GM21737 (cell line): ENCODE results near the gene SPATA45.
A peak's percentile ranks its signal among the peaks of the same experiment; 100 is the strongest.
"Not testable (repeated sequence)": the region's sequence is repeated elsewhere in the genome, so short reads cannot be mapped to it uniquely, and the experiment has no call there.

Experiments
- ATAC-seq: cut with Tn5 transposase; IDR thresholded peaks from one replicate; pipeline ENCODE4 v1.9.1; 2021; ENCODE audit warnings: mild to moderate bottlenecking, moderate library complexity; ENCODE audit not compliant: unreplicated experiment

SPATA45 gene

DNA sequence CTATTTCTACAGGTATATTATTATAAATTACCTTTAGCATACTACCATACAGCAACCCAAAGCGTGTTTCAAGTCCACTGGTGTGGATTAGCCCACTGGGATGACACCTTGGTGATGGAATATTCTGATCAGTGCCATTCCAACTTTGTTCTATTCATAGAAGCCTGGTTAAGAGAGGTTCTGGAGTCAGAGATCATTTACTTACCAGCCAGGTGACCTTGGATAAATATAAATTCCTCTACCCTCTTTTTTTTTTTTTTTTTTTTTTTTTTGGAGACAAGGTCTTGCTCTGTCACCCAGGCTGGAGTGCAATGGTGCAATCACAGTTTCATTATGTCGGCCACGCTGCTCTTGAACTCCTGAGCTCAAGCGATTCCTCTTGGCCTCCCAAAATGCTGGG lies at the start of gene SPATA45:
Gene SPATA45 (minus strand): TSS at position 101 of the 400 bp plus-strand sequence. CDS start 11,500 bp downstream, outside the sequence.
- no peak for ATAC-seq

DNA sequence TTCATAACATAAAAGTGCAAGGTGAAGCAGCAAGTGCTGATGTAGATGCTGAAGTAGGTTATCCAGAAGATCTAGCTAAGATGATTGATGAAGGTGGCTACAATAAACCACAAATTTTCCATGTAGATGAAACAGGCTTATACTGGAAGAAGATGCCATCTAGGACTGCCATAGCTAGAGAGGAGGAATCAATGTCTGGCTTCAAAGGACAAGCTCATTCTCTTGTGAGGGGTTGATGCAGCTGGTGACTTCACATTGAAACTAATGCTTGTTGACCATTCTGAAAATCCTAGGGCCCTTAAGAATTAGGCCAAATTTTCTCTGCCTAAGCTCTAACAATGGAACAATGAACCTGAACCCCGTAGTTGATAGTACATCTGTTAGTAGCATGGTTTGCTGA lies 44.7 kb upstream of the SPATA45 start:
- ATAC-seq = no peak

DNA sequence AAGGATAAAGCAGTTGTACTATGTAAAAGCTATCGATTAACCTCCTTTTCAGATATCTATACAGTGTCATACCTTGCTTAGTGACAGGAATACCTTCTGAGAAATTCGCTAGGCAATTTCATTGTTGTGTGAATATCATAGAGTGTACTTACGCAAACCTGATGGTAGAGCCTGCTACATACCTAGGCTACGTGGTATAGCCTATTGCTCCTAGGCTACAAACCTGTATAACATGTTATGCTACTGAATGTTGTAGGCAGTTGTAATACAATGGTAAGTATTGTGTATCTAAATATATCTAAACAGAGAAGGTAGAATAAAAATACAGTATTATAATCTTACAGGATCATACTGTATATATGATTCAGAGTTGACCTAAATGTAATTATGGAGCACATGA lies 37.1 kb upstream of the SPATA45 start:
- no peak for ATAC-seq

- no peak for ATAC-seq
Measured at GRCh38 chr1:212879947-212880690, 32.7 kb upstream of the SPATA45 start.

DNA sequence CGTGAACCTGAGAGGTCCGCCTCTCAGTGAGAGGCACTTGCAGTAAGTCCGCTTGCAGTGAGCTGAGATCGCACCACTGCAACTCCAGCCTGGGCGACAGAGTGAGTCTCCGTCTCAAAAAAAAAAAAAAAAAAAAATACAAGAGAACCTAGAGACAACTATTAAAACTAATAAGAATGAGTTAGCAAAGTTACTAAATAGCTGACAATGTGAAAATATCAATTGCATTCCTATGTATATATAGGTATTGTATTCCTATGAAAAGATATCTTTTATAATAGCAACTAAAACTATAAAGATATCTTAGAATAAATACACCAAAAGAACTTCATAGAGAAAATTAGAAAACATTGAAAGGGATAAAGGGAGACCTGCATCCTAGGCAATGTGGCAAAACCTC lies 31.0 kb upstream of the SPATA45 start:
- no peak for ATAC-seq

DNA sequence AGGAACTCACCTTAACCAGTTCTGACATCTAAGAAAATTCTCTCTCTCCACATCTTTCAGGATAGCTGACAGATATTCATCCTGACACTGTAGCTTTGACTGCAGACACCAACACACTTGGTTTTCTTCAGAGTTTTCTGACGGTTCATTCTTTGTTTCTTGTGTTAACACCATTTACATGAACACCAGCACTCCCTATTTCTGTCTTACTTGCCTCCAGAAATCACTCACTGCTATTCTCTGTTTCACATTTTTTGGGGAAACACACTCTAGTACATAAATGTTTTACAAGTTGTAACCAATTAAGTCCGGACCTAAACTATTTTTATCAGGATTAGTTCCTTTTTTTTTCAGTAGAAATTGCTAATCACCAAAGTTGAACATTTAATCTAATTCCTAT lies 26.1 kb upstream of the SPATA45 start:
- peak; percentile 65 for ATAC-seq

- ATAC-seq = no peak
Measured at GRCh38 chr1:212871976-212872375, 24.5 kb upstream of the SPATA45 start.

GRCh38 chr1:212867192-212867591 lies 19.7 kb upstream of the SPATA45 start:
- no peak for ATAC-seq

DNA sequence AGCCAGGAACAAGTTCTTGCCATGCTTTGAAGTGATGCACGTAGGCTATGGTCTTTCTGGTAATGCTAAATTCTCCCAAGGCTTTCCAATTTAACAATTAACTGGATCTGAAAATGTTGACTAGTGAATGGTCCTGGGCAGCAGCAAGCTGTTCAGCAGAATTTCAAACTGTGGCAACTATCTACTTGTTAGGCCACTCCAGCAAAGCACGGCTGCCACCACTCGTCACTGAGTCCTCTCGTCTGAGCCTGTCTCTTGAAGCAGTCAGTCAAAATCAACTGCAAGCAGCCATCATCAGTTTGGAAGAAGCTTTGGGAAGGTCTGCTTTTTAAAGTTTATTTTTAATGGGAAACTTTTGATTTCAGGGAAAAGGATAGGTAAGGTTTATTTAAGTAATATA lies 16.8 kb upstream of the SPATA45 start:
- ATAC-seq = no peak

- not testable (repeated sequence) for ATAC-seq
Measured at GRCh38 chr1:212863345-212863744, 15.9 kb upstream of the SPATA45 start.

DNA sequence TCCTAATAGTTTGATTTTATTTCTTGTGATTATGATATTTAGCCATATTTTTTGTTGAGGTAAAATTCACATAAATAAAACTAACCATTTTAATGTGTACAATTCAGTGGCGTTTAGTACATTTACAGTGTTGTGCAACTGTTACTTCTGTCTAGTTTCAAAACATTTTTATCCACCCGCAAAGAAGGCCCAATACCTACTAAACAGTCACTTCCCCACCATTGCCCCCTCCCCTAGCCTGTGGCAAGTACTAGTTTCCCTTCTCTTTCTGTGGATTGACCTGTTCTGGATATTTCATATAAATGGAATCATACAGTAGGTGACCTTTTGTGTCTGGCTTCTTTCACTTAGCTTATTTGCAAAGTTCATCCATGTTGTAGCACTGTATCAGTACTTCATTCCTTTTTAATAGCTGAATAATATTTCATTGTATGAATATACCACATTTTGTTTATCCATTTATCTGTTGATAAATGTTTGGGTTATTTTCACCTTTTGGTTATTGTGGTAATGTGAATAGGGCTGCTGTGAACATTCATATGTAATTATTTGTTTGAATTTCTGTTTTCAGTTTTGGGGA lies 14.8 kb upstream of the SPATA45 start:
- no peak for ATAC-seq

DNA sequence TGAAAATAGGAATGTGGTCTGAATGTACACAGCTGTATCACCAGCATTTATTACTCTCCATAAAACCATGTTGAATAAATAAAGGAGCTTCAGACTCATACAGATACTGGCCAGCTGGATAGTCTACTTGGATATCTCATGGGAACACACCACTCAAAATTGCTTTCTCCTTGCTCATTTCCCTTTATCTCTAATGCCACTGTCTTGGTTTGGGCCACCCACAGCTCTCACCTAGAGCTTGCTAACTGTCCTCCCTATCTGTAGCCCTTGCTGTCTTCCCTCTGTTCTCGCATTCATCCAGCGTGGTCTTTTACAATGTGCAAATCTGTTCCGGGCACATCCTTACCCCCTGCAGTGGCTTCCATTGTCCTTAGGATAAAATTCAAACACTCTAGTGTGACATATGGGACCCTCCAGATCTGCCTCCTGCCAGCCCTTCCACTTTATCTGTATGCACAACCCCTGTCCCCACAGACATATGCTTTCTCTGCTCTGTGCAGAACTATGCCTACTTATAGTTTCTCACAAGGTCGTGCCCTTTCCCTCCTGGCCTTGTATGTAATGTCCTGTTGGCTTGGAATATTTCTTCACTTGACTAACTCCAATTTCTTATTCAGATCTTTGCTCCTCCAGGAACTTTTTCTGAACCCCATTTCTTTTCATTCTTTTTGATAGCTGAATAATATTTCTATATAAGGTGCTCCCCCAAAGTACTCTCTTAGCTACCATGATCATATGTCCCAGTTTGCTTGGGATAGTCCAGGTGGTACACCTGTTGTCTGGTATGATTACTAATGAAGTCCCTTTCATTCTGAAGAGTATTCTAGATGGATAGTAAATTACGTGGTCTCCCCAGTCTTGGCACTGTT lies 13.5 kb upstream of the SPATA45 start:
- no peak for ATAC-seq

DNA sequence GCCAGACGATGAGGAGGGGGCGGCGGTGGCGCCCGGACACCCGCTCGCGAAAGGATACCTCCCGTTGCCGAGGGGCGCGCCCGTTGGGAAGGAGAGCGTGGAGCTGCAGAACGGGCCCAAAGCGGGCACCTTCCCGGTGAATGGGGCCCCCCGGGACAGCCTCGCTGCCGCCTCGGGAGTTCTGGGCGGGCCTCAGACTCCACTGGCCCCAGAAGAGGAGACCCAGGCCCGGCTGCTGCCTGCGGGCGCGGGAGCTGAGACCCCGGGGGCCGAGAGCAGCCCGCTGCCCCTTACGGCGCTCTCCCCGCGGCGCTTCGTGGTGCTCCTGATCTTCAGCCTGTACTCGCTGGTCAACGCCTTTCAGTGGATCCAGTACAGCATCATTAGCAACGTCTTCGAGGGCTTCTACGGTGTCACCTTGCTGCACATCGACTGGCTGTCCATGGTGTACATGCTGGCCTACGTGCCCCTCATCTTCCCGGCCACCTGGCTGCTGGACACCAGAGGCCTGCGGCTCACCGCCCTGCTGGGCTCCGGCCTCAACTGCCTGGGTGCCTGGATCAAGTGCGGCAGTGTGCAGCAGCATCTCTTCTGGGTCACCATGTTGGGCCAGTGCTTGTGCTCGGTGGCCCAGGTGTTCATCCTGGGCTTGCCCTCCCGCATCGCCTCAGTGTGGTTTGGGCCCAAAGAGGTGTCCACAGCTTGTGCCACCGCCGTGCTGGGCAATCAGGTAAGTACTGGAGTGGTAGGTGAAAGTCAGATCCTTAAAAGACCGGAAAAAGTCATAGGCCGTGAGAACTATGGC lies 11.2 kb upstream of the SPATA45 start:
- peak; percentile 10 for ATAC-seq

GRCh38 chr1:212857992-212858460 lies 10.6 kb upstream of the SPATA45 start, which contains the start of gene FLVCR1:
FLVCR1 (plus strand) TSS chr1:212858275; CDS start chr1:212858453, 178 bp downstream.
- peak; percentile 98 for ATAC-seq

DNA sequence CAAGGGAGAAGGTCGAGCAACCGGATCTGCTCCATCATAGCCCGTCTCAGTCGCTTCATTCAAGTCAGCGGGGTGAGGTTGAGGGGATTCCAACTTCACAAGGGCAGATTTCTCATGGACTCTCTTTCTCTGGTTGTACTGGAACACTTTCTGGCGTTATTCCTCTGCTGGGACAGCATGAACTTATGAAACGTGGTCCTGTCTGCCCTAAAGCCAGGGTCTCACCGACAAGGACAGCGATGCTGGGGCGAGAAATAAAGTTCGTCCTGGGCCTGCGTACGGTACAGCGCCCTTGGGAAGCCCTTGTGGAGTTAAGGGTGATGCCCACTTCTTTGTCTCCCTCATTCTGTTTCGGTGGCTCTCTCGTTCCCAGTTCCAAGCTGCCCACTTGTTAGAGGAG lies 9.3 kb upstream of the SPATA45 start:
- no peak for ATAC-seq

DNA sequence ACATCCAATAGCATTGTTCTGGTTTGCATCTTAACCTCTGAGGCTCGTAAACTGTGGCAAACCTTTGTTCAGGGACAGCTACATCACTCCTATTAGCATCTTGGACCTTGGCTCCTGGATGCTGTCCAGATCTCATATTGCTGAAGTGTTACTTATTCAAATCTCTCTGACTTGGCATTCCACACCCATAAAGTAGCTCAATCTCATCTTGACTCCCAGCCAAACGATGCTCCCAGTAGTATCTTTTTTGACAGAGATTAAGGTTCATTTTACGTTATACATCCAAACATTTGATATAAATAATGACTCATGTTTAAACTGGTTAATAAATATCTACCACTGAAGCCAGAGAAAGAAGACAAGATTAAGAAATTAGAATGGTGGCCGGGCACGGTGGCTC lies 6.2 kb upstream of the SPATA45 start:
- ATAC-seq = no peak

GRCh38 chr1:212852105-212852688 lies 4.7 kb upstream of the SPATA45 start:
- ATAC-seq = no peak

DNA sequence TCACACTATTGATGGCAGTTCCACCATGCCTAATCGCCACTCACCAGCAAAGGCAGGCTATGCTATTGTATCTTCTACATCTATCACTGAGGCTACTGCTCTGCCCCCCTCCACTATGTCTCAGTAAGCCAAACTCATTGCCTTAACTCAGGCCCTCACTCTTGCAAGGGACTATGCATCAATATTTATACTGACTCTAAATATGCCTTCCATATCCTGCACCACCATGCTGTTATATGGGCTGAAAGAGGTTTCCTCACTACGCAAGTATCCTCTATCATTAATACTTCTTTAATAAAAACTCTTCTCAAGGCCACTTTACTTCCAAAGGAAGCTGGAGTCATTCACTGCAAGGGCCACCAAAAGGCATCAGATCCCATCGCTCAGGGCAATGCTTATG lies 2.9 kb downstream of the SPATA45 start:
- ATAC-seq = not testable (repeated sequence)

DNA sequence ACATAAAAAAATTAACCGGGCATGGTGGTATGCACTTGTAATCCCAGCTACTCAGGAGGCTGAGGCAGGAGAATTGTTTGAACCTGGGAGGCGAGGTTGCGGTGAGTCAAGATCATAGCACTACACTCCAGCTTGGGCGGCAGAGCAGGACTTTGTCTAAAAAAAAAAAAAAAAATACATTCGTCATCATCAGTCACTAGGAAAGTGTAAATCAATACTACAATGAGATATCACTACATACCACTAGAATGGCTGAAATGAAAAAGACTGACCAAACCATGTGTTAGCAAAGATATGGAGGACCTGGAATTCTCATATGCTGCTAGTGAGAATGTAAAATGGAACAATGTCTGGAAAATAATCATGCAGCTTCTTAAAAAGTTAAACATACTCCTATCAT lies 9.3 kb downstream of the SPATA45 start:
- ATAC-seq = no peak
